OCI-M2 (cell line): ENCODE results near the gene CNNM1.

Experiments used
- DNase-seq: peaks from one replicate; lab custom pipeline; 2025; ENCODE audit not compliant: unreplicated experiment; lab: John Stamatoyannopoulos, UW

The CNNM1 gene

DNA sequence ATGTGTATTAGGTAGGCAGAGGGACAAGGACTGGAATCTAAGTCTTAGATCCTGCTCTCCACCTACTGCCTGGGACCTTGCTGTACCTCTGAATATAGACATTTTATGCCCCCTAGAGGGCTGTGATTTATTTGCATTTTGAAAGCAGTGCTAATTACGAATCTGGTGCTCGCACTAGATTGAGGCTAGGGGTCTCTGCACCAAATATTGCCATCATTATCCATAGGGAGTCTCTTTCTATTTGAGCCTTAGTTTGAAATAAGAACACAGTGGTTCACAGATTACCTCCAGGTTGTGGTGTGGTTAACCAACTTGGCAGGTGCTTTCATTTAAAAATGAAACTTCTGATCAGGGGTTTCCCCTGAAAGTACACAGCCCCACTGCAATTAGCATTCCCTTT is 41.8 kb downstream of the CNNM1 start:
- no peak for DNase-seq

DNA sequence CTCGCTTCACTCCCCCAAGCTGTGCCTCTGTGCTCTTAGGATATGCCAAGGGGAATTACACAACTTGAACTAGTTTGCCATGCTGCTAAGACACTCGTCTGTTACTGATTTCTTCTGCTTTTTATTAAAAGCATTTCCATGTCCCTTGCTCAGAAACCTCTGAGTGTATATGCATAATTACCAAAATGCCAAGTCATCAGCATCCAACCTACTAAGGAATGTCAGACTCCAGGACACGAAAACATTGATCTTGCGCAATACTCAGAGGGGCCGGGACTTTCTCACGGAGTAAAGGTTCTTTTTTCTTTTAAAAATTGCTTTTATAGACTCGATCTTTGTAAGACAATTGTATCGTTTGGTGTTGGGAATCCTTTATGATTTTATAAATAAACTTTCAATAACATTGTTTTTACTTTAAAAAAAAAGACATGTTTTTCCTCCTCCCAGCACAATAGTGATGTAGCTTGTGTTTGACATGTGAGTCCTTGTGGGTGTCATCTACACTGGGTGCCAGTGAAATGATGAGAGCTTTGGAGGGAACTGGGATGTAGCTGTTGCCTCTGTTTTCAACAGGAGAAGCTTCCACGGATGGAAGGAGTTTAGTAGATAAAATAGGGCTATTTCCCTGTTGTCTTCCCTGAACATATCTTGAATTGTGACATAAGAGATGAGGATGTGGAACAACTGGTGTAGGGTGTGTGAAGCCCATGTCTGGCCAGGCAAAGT is 43.6 kb downstream of the CNNM1 start:
- no peak for DNase-seq

- DNase-seq, result no peak
Measured at GRCh38 chr10:99374526-99374925, 45.4 kb downstream of the CNNM1 start.

DNA sequence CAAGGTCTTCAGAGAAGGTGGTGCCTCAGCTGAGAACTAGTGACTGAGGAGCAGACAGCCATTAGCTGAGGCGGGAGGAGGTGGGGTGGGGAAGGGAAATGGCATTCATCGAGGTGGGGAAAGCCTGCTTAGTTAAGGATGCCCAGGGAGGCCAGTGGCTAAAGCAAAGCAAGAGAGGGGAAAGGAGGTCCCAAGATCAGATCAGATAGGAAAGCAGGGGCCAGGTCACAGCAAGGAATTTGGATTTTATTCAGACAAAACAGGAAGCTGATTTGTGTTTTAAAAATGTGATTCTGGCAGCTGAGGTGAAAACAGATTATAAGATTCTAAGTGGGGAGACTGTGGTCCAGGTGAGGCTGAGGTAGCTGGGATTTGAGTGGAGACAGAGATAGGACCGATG is 45.8 kb downstream of the CNNM1 start:
- DNase-seq, result no peak

- no peak for DNase-seq
Measured at GRCh38 chr10:99375426-99375825, 46.3 kb downstream of the CNNM1 start.

GRCh38 chr10:99382176-99382575 is 53.0 kb downstream of the CNNM1 start:
- DNase-seq, result no peak

- no peak for DNase-seq
Measured at GRCh38 chr10:99387071-99387470, 57.9 kb downstream of the CNNM1 start.

- DNase-seq, result no peak
Measured at GRCh38 chr10:99387541-99387940, 58.4 kb downstream of the CNNM1 start.

GRCh38 chr10:99389729-99390480 is 60.7 kb downstream of the CNNM1 start:
- no peak for DNase-seq

GRCh38 chr10:99391346-99391745 is 62.2 kb downstream of the CNNM1 start:
- DNase-seq, result no peak

- no peak for DNase-seq
Measured at GRCh38 chr10:99393036-99393435, 63.9 kb downstream of the CNNM1 start.

GRCh38 chr10:99393683-99394082 is 64.5 kb downstream of the CNNM1 start:
- DNase-seq, result no peak

DNA sequence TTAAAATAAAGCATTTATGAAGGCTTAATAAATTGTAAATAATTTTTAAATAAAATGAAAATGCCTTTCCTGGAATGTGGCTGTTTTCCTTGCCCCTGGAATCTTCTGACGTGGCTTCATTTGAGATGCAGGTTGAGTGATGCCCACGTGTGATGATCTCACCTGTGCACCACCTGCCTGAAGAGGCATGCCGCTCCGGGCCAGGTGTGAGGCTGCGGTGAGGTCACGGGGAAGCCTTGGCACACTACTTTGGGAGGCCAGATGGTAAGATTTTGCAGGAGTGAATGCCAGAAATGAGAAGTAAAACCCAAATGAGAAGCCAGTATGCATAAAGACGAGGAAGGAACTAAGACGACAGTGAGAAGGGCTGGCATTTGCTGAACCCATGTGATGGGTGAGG is 65.1 kb downstream of the CNNM1 start:
- no peak for DNase-seq

- DNase-seq, result no peak
Measured at GRCh38 chr10:99394761-99395386, 65.7 kb downstream of the CNNM1 start.

GRCh38 chr10:99395750-99396445 is 66.7 kb downstream of the CNNM1 start:
- DNase-seq, result no peak

GRCh38 chr10:99396471-99396870 is 67.3 kb downstream of the CNNM1 start:
- no peak for DNase-seq

GRCh38 chr10:99399664-99400063 is 70.5 kb downstream of the CNNM1 start:
- no peak for DNase-seq

DNA sequence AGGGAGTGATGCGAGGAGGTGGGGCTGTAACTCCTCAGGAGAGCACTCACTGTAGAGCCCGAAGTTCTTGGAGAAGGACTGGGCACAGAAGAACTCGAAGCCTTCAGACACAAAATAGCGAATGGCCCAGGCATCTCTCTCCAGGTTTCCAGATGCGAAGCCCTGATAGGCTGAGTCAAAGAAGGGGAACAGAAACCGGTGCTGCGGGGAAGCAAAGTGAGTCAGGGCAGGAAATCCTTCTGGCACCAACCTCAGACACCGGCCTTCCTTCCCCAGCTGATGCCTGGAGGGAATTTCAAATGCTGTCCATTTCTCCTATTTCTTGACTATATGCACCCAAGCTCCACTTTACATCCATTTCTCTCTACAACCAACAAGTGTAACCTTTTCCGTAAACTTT is 74.5 kb downstream of the CNNM1 start:
- DNase-seq, result no peak

GRCh38 chr10:99406149-99406548 is 77.0 kb downstream of the CNNM1 start:
- no peak for DNase-seq

DNA sequence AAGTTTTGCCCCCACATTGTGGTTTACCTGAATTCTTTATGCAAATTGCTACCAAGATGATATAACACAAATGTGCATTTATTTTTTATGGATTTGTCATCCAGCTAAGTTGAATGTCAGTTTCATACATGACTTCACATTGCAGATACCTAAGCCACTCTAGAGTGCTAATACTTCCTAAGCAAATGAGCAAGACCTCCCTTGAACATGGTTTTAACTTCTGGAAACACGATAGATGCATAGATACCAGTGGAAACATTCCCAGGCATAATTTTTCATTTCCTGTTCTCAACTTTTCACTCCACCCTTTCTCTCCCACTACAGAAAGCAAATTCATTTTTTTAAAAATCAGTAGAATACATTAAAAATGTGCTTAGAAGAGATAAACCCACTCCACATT is 81.0 kb downstream of the CNNM1 start:
- DNase-seq, result no peak

DNA sequence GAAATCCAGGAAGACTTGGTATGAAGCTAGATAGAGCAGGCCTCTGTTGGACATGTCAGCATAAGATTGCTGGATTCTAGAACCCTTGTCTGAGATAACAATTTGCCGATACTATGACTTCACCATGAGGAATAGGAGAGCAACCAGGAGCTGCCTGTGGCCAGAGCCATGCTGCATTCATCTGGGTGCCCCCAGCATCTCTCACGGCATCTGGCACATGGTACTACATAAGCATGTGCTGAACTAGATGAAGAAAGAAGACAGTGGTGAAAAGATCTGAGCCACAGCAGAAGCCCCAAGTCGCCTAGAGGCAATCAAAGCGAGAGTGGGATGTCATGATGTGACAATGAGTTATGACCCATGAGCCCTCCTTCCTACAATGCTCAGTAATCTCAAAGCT is 81.7 kb downstream of the CNNM1 start:
- DNase-seq, result no peak

DNA sequence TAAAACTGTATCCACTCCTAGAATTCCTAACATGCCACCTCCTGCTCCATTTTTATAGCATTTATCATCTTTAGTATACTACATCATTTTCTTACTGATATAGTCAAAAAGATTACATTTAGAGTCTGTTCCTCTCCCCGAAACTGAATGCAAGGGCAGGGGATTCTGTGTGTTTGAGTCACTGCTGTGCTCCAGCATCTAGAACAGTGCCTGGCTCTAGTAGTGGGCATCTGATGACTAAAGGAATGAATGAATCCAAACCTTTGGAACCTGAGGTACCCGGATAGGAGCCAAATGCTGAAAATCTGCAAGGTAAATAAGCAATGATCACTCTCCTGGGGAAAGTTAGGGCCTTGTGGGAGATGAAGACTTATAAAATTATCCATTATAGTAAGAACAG is 82.4 kb downstream of the CNNM1 start:
- DNase-seq, result no peak
